HG03025 (cell line): ENCODE measurements around the gene CLDN19.
"Not testable (repeated sequence)": the region's sequence is repeated elsewhere in the genome, so short reads cannot be mapped to it uniquely, and the experiment has no call there.

ENCODE experiments used
- ATAC-seq: cut with Tn5 transposase; IDR thresholded peaks from one replicate; pipeline ENCODE4 v1.9.1; 2021; ENCODE audit warnings: mild to moderate bottlenecking, moderate library complexity; ENCODE audit not compliant: unreplicated experiment, low FRiP score

The CLDN19 gene

GRCh38 chr1:42741706-42742105, 1.7 kb upstream of the CLDN19 start:
- no peak for ATAC-seq

- ATAC-seq = no peak
Observed at GRCh38 chr1:42740851-42741580, 980 bp upstream of the CLDN19 start.

GRCh38 chr1:42738678-42739226, 1.3 kb downstream of the CLDN19 start:
- ATAC-seq = no peak

- ATAC-seq = no peak
Observed at GRCh38 chr1:42737986-42738677, 1.9 kb downstream of the CLDN19 start.

- no peak for ATAC-seq
Observed at GRCh38 chr1:42737257-42737656, 2.8 kb downstream of the CLDN19 start.

GRCh38 chr1:42736571-42737200, 3.4 kb downstream of the CLDN19 start:
- no peak for ATAC-seq

- no peak for ATAC-seq
Observed at GRCh38 chr1:42736152-42736551, 3.9 kb downstream of the CLDN19 start.

GRCh38 chr1:42735477-42736105, 4.4 kb downstream of the CLDN19 start:
- ATAC-seq = no peak

GRCh38 chr1:42735056-42735455, 5.0 kb downstream of the CLDN19 start:
- ATAC-seq = no peak

GRCh38 chr1:42734201-42735035, 5.6 kb downstream of the CLDN19 start:
- ATAC-seq = no peak

- no peak for ATAC-seq
Observed at GRCh38 chr1:42733415-42734200, 6.4 kb downstream of the CLDN19 start.

- ATAC-seq = no peak
Observed at GRCh38 chr1:42732126-42732680, 7.8 kb downstream of the CLDN19 start.

GRCh38 chr1:42731585-42731984, 8.5 kb downstream of the CLDN19 start:
- ATAC-seq = no peak

GRCh38 chr1:42730988-42731387, 9.0 kb downstream of the CLDN19 start:
- no peak for ATAC-seq

GRCh38 chr1:42730002-42730401, 10.0 kb downstream of the CLDN19 start:
- ATAC-seq = no peak

- not testable (repeated sequence) for ATAC-seq
Observed at GRCh38 chr1:42725820-42726219, 14.2 kb downstream of the CLDN19 start.

- ATAC-seq = no peak
Observed at GRCh38 chr1:42723511-42723910, 16.5 kb downstream of the CLDN19 start.

GRCh38 chr1:42722403-42722802, 17.6 kb downstream of the CLDN19 start:
- not testable (repeated sequence) for ATAC-seq

- ATAC-seq = no peak
Observed at GRCh38 chr1:42721926-42722325, 18.1 kb downstream of the CLDN19 start.
